NCI-H748 treated with DMSO at 0.1 percent for 48 hours (cell line): ENCODE measurements around the gene IL6ST.
"Not testable (repeated sequence)": the region's sequence is repeated elsewhere in the genome, so short reads cannot be mapped to it uniquely, and the experiment has no call there.

Source experiments
- DNase-seq: peaks from one replicate; lab custom pipeline; 2025; lab: John Stamatoyannopoulos, UW

Gene IL6ST

DNA sequence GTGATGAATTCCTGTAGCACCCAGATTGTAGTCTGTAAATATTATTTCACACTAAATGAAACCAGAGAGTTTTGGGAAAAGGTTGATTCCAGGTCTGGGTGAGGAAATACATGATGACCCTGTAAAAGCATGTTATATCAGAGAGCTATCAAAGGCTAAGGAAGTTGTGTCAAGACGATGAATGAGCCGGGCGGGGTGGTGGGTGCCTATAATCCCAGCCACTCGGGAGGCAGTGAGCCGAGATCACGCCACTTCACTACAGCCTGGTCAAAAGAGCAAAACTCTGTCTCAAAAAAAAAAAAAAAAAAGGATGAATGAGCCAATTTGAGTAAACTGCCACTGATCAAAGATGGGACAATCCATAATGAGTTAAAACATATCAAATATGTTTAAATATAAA is 29.2 kb downstream of the IL6ST start:
- DNase-seq: no peak

DNA sequence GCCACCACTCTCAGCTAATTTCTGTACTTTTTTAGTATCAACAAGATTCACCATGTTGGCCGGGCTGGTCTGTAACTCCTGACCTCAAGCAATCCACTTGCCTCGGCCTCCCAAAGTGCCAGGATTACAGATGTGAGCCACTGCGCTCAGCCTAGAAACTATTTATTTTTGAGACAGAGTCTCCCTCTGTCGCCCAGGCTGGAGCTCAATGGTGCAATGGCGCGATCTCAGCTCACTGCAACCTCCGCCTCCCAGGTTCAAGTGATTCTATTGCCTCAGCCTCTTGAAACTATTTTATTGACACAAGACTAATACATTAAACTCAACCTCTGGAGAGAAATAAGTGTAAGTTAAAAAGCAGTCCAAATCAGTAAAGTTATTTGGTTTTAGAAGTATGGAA is 34.0 kb downstream of the IL6ST start:
- DNase-seq: no peak

DNA sequence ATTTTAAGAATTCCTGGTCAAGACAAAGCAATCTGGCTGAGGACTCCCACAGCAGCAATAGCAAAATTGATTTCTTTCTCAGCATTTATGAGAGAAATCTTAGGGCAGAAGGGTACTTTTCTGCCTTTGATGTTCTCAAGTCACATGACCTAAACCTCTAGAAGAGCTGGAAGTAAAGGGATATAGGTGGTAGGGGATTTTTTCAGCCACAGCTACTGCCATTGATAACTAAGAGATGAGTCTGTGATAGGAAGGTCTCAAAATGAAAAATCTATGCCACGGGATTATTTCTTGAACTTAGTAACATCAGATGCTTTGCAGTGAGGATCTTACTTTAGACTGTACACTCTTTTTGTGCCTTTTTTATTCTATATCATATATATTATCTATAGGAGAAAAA is 35.6 kb downstream of the IL6ST start:
- DNase-seq: no peak

DNA sequence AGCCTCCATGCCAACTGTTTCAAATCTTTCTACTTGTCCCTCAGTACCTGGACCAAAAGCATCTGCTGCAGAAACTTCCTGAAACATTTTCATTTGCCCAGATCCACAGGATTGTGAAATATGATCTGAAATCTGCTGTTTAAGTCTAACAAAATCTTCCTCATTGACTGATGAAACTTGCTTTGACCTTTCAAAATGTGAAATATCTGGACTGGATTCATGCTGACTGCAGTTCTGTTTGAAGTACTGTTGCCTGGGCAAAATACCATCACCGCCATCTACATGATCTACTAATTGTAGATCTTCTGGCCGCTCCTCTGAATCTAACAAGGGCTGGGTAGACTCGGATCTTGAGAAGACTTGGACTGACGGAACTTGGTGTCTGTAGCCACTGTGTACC is 53.6 kb downstream of the IL6ST start:
- DNase-seq: not testable (repeated sequence)

DNA sequence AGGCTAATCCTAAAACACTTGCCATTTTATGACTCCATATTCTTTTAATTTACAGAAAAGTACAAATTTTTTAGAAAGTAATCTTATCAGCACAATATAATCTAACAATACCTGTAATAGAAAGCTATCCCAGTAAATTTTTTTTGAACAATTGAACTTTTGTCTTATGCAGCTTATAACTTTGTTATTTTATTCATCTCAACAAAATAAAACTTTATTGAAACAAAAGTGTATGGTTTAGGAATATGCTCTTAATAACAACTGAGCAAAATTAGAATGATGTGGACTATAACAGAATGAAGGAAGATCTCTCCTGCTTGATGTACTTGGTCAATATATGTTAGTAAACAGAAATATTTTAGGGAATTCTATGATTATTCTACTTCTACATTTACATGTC is 57.2 kb downstream of the IL6ST start:
- DNase-seq: not testable (repeated sequence)

DNA sequence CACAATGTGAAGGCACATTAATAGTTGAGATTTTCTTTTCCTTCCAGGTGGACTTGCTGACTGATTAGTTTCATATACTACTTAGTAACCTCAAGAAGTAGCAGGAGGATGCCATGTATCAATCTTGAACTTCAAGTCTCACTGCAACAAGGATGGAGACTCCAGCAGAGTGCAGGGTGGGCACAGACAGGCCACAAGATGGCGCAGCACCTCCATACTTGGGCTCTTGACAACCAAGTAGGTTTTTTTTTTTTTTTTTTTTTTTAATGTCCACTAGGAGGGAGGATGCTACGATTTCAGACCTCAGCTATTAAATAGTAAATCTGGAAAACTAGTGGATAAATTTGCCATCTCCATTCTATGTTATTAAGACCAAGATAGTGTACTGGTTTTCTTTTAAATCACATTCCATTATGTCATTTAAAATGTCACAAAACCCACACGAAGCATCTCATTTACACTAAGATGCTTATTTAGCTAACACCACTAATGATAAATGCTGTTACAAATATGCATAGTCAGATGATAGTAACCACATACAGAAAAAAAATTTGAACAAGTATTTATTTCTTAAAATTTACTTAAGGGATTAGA is 58.6 kb downstream of the IL6ST start:
- peak; percentile 52 for DNase-seq

DNA sequence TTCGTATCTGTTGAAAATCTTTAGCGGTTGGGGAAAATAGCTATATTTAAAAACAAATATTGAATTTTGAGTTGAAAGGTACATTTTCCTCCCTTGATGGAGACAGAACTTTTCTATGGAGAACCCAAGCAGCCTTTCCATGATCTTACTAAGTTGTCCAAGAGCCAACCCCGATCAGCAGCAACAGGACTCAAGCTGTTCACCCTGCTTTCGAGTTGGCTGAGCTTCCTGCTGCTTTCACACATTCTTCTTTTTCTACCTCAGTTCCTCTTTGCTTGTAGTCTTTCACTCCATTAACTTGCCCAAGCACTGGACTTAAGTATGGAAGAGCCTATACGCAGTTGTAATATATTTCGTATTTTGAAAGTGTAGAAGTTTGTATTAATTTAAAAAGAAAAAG is 59.4 kb downstream of the IL6ST start:
- no peak for DNase-seq

DNA sequence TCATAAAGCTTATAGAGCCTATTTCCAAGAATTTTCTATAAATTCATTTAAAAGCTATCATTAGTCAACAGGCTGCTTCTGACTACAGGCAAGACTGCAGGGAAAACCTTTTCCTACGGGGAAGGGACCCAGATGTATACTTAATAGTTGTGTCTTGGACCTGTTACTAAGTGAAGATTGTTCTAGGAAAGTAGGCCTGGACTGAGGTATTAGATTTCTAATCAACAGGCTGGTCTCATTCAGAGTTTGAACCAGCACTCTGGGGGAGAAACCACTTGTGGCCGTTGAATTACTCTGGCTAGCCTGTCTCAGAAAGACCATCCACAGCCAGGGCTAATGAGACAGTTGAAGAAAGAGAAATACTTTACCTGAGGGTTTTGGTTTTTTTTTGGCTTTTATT is 60.0 kb downstream of the IL6ST start:
- DNase-seq: no peak

DNA sequence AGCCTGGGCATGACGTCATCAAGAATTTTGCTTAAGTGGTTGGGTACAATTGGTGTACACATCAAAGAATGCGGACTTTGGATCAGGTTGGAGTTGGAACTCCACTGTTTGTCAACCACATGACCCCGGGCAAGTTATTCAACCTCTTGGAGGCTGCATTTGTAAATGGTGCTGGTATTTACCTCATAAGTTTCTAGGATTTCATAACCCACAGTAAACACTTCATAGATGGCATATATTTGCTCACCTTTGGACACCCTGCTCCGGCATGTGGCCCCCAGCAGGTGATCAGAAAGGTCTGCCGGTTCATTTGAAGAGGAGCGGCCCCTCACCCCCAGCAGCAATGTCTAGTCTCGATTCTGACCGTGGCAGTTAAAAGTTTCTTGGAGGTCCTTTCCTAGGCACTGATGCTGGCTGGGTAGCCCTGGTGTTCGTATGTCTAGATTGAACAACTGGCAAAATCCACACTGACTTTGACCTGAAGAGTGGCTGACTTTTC is 60.6 kb downstream of the IL6ST start:
- DNase-seq: no peak

DNA sequence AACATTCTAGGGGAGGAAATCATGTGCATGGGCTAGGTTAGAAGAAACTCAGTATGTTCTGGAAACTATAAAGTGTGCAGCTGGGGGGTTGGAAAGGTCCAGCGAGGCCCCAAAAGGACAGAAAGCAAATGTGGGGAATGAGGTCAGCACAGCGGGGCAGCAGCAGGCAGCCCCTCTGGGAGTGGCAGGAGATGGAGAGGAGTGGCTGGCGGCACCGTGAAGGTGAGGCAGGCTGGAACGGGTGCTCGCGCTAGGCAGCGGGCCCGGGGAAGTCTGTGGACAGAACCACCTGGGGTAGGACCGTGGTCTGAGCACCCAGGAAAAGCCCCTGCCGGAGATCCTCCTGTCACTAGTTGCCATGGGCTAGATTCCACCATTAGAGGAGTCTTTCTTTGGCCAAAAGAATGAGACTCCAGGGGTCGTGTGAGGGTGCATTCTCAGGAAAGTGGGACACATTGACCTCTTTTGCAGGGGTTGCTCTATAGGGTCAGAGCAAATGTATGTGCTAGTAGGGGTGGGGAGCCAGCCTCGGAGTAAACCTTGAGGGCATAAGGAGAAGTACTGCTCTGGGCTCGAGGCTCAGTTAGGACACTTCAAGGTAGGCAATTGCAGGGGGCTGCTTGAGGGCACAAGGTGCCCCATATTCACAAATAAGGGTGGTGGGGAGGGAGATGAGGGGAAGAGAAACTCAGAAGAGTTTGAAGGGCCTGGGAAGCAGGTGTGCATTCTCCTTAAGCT is 61.2 kb downstream of the IL6ST start:
- DNase-seq: no peak

DNA sequence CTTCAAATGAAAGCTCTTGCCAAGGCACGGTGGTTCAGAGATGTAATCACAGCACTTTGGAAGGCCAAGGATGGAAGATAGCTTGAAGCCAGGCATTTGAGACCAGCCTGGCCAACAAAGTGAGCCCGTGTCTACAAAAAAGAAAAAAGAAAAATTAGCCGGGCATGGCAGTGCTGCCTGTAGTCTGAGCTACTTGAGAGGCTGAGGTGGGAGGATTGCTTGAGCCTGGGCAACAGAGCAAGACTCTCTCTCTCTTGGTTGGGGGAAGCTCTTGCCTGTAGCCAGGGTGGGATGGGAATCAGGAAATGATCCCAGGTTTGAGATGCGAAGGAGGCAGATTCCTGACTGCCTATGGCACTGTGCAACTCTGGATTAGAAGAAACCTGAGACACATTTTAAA is 62.1 kb downstream of the IL6ST start:
- DNase-seq: no peak

DNA sequence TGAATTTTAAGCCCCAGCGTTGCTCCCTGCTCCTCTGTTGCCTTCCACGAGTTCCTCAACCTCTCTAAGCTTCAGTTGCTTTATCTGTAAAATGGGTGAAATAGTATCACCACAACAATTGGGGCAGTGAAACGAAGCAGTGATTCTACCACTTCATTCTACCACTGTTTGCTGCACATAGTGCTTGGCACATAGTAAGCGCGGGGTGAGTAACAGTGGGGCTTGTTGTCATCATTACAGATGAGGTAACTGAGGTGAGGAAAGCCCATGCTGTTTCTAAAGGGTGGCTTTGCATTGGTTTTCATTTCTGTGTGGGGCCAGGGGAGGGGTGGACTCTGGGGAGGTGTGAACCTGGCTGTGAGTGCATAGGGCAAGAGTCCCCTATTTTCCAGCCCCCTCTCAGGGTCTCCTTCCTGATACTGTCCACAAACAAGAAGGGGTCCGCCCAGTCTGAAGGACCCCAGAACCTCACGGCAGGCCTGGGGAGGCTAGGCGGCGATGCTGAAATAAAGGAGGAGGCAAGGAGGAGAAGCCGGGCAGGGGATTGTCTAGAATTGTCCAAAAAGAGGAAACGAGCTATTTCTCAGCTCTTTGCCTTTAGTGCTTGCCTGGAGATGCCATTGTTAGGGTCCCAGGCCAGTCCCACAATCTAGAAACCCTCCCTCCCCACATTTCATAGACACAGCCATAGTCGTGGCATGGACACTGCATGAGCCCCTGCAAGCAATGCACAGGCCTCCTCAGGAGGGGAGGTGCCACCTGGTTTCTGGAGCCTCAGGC is 65.6 kb downstream of the IL6ST start:
- no peak for DNase-seq

DNA sequence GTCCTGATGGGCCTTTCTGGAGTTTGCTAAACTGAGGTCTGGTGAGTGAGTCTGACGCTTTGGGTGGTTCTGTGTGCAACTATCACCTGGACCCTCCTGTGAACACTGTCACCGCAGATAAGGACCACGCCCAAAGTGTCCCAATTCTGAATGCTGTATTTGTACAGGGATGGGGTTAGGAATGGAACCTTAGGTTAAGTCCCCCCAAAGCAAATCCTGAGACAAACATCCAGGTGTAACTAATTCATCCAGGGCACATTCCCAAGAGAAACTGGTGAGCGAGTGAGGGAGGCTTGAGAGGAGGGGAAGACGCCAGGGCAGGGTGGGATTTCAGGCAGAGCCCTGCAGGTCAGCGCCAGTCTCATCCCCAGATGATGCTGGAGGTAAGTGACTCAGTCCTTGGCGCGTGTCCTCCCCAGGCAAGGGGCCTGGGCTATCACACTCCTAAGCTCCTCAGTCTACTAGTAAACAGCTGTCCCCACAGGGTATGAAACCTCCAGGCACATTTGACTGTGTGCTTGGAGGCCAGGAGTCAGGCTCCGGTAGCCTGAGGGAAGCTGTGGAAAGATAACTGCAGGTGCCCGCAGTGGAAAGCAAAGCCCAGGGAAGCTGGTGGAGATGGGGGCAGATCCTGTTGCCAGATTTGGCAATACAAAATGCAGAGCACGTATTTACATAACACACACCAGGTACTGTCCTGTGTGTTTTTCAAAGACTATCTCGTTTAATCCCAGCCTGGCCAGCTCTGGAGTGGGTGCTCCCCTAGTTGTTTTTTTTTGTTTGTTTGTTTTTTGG is 66.7 kb downstream of the IL6ST start:
- DNase-seq: no peak

DNA sequence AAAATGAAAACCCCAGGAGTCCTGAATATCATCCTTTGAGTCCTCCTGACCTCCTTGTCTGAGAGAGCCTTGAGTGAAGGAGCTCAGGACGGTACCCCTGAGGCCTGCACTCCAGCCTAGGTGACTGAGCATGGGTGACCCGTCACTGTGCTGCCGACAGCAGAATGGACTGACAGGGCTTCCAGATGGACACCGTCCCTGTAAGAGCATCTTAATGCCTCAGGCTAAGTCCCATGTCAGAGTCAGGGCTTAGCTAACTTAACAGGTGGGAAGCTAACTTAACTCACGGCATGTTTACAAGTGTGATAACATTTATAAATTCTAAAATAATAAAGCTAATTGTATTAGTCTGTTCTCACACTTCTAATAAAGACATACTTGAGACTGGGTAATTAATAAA is 68.3 kb downstream of the IL6ST start:
- DNase-seq: no peak

DNA sequence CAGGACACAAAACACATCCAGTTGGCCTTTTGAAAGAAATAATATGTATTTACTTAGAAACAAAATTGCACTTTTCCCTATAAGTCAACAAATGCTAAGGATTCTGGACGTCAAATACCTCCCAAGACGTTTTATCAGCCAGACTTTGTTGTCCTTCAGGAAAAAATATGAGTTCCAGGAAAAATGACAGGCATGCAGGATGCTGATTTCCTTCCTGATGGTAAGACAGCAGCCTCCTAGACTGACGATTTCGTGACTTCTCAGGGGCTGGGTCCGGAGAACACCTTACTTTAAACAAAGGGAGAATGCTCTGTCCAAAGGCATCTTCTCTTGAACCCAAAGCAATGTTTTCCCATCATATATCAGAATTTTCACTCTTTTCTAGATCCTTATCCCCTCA is 69.1 kb downstream of the IL6ST start:
- no peak for DNase-seq

DNA sequence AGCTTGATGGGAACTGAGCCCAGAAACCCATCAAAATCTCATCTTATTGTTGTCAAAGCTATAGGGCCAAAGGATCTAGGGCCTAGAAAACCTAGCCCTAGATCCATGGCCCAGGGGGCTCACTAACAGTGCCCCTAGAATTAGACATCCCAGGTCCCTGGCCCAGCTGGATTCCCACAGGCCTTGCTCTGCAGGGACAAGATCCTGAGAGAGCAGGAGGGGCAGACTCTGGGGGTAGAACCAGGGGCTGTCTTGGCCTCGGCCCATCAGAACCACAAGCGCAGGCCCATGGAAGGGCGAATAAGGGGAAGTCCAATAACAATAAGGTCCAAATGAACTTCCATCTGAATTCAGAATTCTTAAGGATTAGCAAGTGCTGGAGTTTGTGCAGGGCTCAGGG is 69.6 kb downstream of the IL6ST start:
- no peak for DNase-seq

DNA sequence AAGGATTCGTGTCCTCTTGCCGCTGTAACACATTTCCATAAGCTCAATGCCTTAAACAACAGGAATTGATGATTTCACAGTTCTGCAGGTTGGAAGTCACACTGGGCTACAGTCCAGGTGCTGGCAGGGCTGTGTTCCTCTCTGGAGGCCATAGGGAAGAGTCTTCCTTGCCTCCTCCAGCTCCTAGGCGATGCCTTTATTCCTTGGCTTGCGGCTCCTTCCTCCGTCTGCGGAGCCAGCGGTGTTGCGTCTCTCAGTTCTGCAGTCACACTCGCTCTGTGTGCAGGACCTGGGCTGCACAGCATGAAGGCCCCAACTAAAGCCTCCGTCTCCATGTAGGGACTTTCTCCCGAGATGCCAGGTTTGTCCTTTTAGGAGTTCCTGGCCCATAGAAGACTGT is 70.0 kb downstream of the IL6ST start:
- no peak for DNase-seq

DNA sequence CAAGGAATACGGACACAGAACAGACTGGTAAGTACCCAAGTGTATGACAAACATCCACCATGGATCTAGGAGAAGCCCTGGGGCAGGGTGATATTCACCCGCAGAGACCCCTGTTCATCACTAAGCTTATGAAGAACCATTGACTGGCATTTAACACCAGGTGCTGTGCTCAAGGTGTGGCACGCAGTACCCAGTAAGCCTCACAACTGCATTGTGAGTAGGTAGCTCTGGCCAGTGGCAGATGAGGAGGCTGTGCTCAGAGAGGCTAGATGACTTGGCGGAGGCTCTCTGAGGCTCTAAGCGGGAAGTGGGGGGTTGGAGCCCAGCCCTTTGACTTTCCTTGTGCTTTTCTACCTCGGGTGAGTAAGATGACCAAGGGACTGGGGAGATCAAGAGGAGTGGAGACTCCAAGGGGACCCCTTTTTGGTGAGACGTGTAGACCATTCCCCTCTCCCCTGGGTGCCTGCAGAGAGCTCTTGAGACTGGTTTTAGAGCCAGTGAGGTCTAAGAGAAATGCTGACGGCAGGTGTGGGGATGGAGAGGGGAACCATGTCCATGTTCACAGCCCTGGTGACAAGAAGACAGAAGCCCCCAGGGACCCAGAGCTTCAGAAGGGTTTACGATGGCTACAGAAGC is 70.8 kb downstream of the IL6ST start:
- DNase-seq: no peak

DNA sequence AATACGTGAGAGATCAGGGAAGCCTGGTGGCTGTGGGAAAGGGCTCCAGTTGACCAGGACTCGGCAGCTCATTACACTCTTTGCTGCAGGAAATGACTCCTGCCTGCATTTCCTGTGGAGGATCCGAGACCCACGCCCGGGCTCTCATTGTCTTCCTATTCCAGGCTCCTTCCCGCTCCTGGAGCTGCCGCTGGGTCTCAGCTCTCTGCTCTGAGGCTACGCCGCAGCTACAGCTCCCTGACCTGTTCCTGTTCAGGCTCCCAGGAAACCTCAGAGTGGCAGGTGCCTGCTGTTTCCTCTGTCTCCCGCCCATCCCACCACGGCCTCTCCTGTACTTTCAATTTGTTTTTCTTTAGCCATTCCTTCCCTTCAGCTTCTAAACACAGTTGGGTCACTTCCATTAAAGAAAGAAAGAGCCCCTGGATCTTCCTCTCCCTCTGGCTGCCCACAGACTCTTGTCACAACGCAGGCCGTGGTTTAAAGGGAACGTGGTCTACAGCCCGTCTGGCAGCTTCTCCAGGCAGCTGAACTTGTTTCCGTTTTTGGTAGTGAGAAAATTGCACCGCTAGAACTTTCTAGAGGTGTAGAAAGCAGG is 71.5 kb downstream of the IL6ST start:
- DNase-seq: peak; percentile 10

DNA sequence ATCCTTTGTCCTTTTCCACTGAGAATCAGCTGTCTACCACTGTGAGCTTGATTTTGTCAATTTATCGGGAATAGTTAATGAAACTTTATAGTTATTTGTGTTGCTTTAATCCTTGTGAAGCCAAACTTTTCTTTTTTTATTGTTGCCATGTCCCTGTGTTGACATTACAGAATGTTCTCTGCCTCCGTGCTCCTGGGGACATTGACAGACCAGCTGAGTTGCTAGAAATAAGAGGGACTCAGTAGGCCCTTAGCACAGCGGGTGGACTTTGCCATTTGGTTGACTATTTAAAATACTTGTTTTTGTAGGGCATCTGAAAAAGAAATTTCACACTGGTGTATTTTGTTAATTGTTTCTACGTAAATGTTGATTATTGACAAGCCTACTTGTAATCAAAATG is 73.1 kb downstream of the IL6ST start:
- DNase-seq: no peak

DNA sequence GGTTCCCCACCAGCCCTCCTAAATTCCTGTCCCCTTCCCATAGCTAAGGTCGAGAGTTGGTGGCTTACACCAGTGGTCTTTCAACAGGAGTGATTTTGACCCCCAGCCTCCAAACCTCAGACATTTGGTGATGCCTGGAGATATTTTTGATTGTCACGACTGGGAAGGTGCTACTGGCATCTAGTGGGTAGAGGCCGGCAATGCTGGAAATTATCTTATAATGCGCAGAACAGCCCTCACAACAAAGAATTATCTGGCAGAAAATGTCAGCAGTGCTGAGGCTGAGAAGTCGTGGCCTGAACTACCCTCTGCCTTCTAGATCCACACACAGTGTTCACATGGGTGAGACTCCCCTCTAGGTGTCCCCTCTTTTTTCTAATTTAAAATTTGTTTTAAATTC is 74.0 kb downstream of the IL6ST start:
- no peak for DNase-seq
